K562 (cell line): ENCODE data around the gene ETS2. TPM values are rescaled to one million over a fixed set of nuclear protein-coding genes. Genes with fewer than 3 reads are reported as not detected.

Source experiments
- ATF7 ChIP-seq: fragments of 450-650 bp; IDR thresholded peaks from 2 replicates; pipeline ENCODE4 v1.7.1; 2014; ENCODE audit warnings: mild to moderate bottlenecking, moderate library complexity
- CBFA2T3 ChIP-seq: fragments of 450-650 bp; IDR thresholded peaks from 2 replicates; pipeline ENCODE4 v1.6.1; 2017
- CEBPG ChIP-seq, 3 experiments: fragments of 200-800 bp in 1 of 3; sonication (Bioruptor generic) in 1 of 3; sonication (generic) in 1 of 3; formaldehyde crosslinking in 1 of 3; IDR thresholded peaks in 2 of 3; conservative IDR thresholded peaks in 1 of 3; 2 replicates each; pipeline versions ENCODE4 v1.6.1 to v1.8.0; 2016 to 2022; ENCODE audit warnings: missing compliant biosample characterization in 2 of 3, missing genetic modification characterization in 2 of 3, mild to moderate bottlenecking in 1 of 3, missing genetic modification reagents in 1 of 3
- CHD4 ChIP-seq: fragments of 200-600 bp; sonication (generic); IDR thresholded peaks from 3 replicates; pipeline ENCODE4 v1.6.1; 2012; ENCODE audit warnings: low read depth, mild to moderate bottlenecking, mixed read lengths, low read length, inconsistent platforms; ENCODE audit not compliant: insufficient read depth, insufficient replicate concordance, poor library complexity, severe bottlenecking
- FIP1L1 ChIP-seq: fragments of 200-400 bp; formaldehyde crosslinking; IDR thresholded peaks from 2 replicates; pipeline ENCODE4 v1.6.1; 2018; ENCODE audit warnings: mild to moderate bottlenecking, low read depth, low read length; ENCODE audit not compliant: poor library complexity, severe bottlenecking
- FUS ChIP-seq: fragments of 200-400 bp; formaldehyde crosslinking; optimal IDR thresholded peaks from 2 replicates; pipeline ENCODE3; 2017; ENCODE audit warnings: low read depth, low read length
- GTF2B ChIP-seq: IDR thresholded peaks from 2 replicates; pipeline ENCODE4 v1.6.1; 2011; ENCODE audit not compliant: insufficient read length; ENCODE audit errors: extremely low read depth
- HLTF ChIP-seq: fragments of 450-650 bp; IDR thresholded peaks from 2 replicates; pipeline ENCODE4 v1.6.1; 2016
- LARP7 ChIP-seq: fragments of 450-650 bp; IDR thresholded peaks from 2 replicates; pipeline ENCODE4 v1.6.1; 2016
- MECOM ChIP-seq: fragments of 250-450 bp; sonication (Bioruptor Pico); IDR thresholded peaks from 2 replicates; pipeline ENCODE4 v1.8.0; 2022; ENCODE audit warnings: inconsistent platforms
- NR1H2 ChIP-seq: sonication (generic); formaldehyde crosslinking; IDR thresholded peaks from 2 replicates; pipeline ENCODE4 v1.4.0; 2020; ENCODE audit warnings: mild to moderate bottlenecking, missing genetic modification reagents
- SMAD4 ChIP-seq: fragments of 250-450 bp; sonication (Bioruptor Pico); conservative IDR thresholded peaks from 2 replicates; pipeline ENCODE4 v1.8.0; 2021; ENCODE audit warnings: inconsistent platforms, mild to moderate bottlenecking, moderate library complexity
- SNIP1 ChIP-seq: fragments of 450-650 bp; IDR thresholded peaks from 2 replicates; pipeline ENCODE4 v1.7.1; 2017; ENCODE audit warnings: low read depth, mild to moderate bottlenecking
- TEAD1 ChIP-seq, 2 experiments: fragments of 450-650 bp in 1 of 2; sonication (generic) in 1 of 2; formaldehyde crosslinking; IDR thresholded peaks; 2 replicates each; pipeline versions ENCODE4 v1.4.0 to v1.8.0; 2020 to 2022; ENCODE audit warnings: mild to moderate bottlenecking in 2 of 2, missing genetic modification reagents in 1 of 2
- U2AF2 ChIP-seq: fragments of 200-400 bp; formaldehyde crosslinking; optimal IDR thresholded peaks from 2 replicates; pipeline ENCODE3; 2017; ENCODE audit warnings: low read depth, mild to moderate bottlenecking, low read length
- ZBTB12 ChIP-seq: fragments of 250-450 bp; sonication (Bioruptor Pico); IDR thresholded peaks from 2 replicates; pipeline ENCODE4 v1.4.0; 2020
- ZBTB8A ChIP-seq: fragments of 450-650 bp; IDR thresholded peaks from 2 replicates; pipeline ENCODE4 v1.6.1; 2018; ENCODE audit warnings: mild to moderate bottlenecking, moderate library complexity; ENCODE audit not compliant: partially characterized antibody
- ZEB2 ChIP-seq: fragments of 450-650 bp; IDR thresholded peaks from 2 replicates; pipeline ENCODE4 v1.6.1; 2016
- ZFP36 ChIP-seq: fragments of 150-350 bp; IDR thresholded peaks from 2 replicates; pipeline ENCODE4 v1.6.1; 2018; ENCODE audit warnings: low read length, low read depth; ENCODE audit not compliant: partially characterized antibody
- ZNF561 ChIP-seq: fragments of 450-650 bp; formaldehyde crosslinking; conservative IDR thresholded peaks from 2 replicates; pipeline ENCODE4 v1.4.0; 2020; ENCODE audit warnings: mild to moderate bottlenecking, moderate library complexity
- ZNF695 ChIP-seq: fragments of 450-650 bp; formaldehyde crosslinking; IDR thresholded peaks from 2 replicates; pipeline ENCODE4 v1.4.0; 2020; ENCODE audit warnings: mild to moderate bottlenecking, moderate library complexity
- ZZZ3 ChIP-seq: fragments of 450-650 bp; IDR thresholded peaks from 2 replicates; pipeline ENCODE4 v1.6.1; 2016; ENCODE audit warnings: antibody characterized with exemption, mild to moderate bottlenecking, moderate library complexity
- polyA plus RNA-seq, 8 experiments: library from polyadenylated mRNA; depleted of rRNA in 4 of 8; stranded (reverse) in 5 of 8; unstranded in 3 of 8; fragments of >200 nt; fragmentation: Nextera tagmentation in 2 of 8; fragmentation: Illumina TruSeq in 1 of 8; extraction: Ambion mirVana in 2 of 8; extraction: Trizol in 1 of 8; gene quantifications; 2 replicates each; pipeline versions ENCODE4 v1.2.1 to v1.2.3, GENCODE V29; 2011 to 2014; ENCODE audit warnings: inconsistent platforms in 1 of 8, missing spikeins in 1 of 8
- total RNA-seq, 7 experiments: library from RNA; depleted of rRNA in 6 of 7; stranded (reverse); fragments of >200 nt in 6 of 7; fragmentation: Illumina TruSeq in 2 of 7; extraction: Trizol in 2 of 7; gene quantifications; 2 replicates each; pipeline versions ENCODE4 v1.2.1 to v1.2.3, GENCODE V29; 2011 to 2021; ENCODE audit warnings: low replicate concordance in 1 of 7
- TF ChIP-seq, protein P1 (sequence below), 3 experiments: fragments of 200-800 bp in 1 of 3; sonication (Bioruptor generic) in 1 of 3; sonication (generic) in 1 of 3; formaldehyde crosslinking in 1 of 3; IDR thresholded peaks; 2 replicates each; pipeline versions ENCODE4 v1.6.1 to v1.8.0; 2016 to 2022; ENCODE audit warnings: mild to moderate bottlenecking in 2 of 3, missing compliant biosample characterization in 2 of 3, missing genetic modification characterization in 2 of 3, missing genetic modification reagents in 1 of 3
- TF ChIP-seq, protein P2 (sequence below), 2 experiments: fragments of 250-450 bp in 1 of 2; fragments of 450-650 bp in 1 of 2; sonication (Bioruptor Pico) in 1 of 2; IDR thresholded peaks; 2 replicates each; pipeline versions ENCODE4 v1.6.1 to v1.8.0; 2016 to 2021; ENCODE audit warnings: mild to moderate bottlenecking in 2 of 2, moderate library complexity in 2 of 2, missing compliant biosample characterization in 1 of 2, missing genetic modification characterization in 1 of 2
- TF ChIP-seq, protein P3 (sequence below): IDR thresholded peaks from 2 replicates; pipeline ENCODE4 v1.6.1; 2014; ENCODE audit warnings: antibody characterized with exemption

The ETS2 gene
- total and polyA plus RNA-seq, 9 of the 15 experiments (the other 6 are each of a cell fraction or from before 2014, with no cell fraction given), result 1.7 to 24.4 (median 12.2) TPM

- TF ChIP-seq CBFA2T3 (0 out of 2 replicates have a peak, but pooled peaks have one; percentile 3), MECOM (CRISPR knock-in tag) (no peak), SNIP1 (no peak), NR1H2 (CRISPR knock-in tag) (no peak), ZEB2 (peak; percentile 49; the same call in 1 of the 2 replicates), CHD4 (no peak), HLTF (no peak), U2AF2 (no peak), ZBTB8A (no peak), ZZZ3 (no peak), SMAD4 (peak; percentile 16; the same call in 1 of the 2 replicates), LARP7 (no peak), TEAD1 (CRISPR knock-in tag; IDR thresholded peaks at IDR 0.05) (no peak), ZBTB12 (no peak), ATF7 (peak; percentile 29; the same call in 1 of the 2 replicates), ZFP36 (no peak), FIP1L1 (no peak), ZNF561 (no peak), GTF2B (no peak), CEBPG (CRISPR knock-in tag; IDR thresholded peaks at IDR 0.05) (no peak), CEBPG (tag; conservative IDR thresholded peaks at IDR 0.05 in 1 of 2, IDR thresholded peaks at IDR 0.05 in 1 of 2) (no peak), ZNF695 (CRISPR knock-in tag) (no peak), FUS (no peak)
- TF ChIP-seq, protein P1, sequence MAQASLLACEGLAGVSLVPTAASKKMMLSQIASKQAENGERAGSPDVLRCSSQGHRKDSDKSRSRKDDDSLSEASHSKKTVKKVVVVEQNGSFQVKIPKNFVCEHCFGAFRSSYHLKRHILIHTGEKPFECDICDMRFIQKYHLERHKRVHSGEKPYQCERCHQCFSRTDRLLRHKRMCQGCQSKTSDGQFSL (CRISPR knock-in tag; IDR thresholded peaks at IDR 0.05), result no peak
- TF ChIP-seq, protein P1 (tag; IDR thresholded peaks at IDR 0.05), result no peak
- TF ChIP-seq, protein P2, sequence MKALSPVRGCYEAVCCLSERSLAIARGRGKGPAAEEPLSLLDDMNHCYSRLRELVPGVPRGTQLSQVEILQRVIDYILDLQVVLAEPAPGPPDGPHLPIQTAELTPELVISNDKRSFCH (CRISPR knock-in tag; IDR thresholded peaks at IDR 0.05), result no peak
- TF ChIP-seq, protein P2 (tag; IDR thresholded peaks at IDR 0.05), result no peak
- TF ChIP-seq, protein P3, sequence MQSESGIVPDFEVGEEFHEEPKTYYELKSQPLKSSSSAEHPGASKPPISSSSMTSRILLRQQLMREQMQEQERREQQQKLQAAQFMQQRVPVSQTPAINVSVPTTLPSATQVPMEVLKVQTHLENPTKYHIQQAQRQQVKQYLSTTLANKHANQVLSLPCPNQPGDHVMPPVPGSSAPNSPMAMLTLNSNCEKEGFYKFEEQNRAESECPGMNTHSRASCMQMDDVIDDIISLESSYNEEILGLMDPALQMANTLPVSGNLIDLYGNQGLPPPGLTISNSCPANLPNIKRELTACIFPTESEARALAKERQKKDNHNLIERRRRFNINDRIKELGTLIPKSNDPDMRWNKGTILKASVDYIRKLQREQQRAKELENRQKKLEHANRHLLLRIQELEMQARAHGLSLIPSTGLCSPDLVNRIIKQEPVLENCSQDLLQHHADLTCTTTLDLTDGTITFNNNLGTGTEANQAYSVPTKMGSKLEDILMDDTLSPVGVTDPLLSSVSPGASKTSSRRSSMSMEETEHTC, result no peak
Observed at GRCh38 chr21:38798481-38798882, 7.2 kb upstream of the ETS2 start (continued).
